Measurements from ENCODE around the gene PRKCE. TPM values are rescaled to one million over a fixed set of nuclear protein-coding genes. Genes with fewer than 3 reads are reported as not detected.

The PRKCE gene
- total RNA-seq, 2 donors from 2014 or later: 7.3 to 20.8 TPM

GRCh38 chr2:45957533-45958227 is 306.2 kb downstream of the PRKCE start:
- no peaks in the 10 kb centered on the region for H3K36me3 ChIP-seq (replicated peaks in 1 of 2; ENCODE audit: insufficient read depth in 1 of 2, low read depth in 2 of 2)
- ATAC-seq (no peak), DNase-seq (no peak)
- H3K27ac ChIP-seq: no peak overlapping the region
- no peak overlapping the region for H3K4me3 ChIP-seq
- H3K4me1 ChIP-seq: peaks cover 39% of the 10 kb centered on the region
- intact Hi-C loops (cut with DNase I): no loop called here
- 92 to 95% methylated on average over 4 of the region's 4 CpGs for WGBS, 2 donors
- no peaks in the 10 kb centered on the region for H3K27me3 ChIP-seq
- no peaks in the 10 kb centered on the region for H3K9me3 ChIP-seq
- TF ChIP-seq POLR2A (IDR thresholded peaks at IDR 0.05) (no peak), CTCF (IDR thresholded peaks at IDR 0.05) (no peak)

GRCh38 chr2:45960057-45960863 is 308.8 kb downstream of the PRKCE start:
- Histone ChIP-seq H3K36me3 (replicated peaks in 1 of 2; ENCODE audit: insufficient read depth in 1 of 2, low read depth in 2 of 2) (no peaks in the 10 kb centered on the region), H3K27me3 (no peaks in the 10 kb centered on the region), H3K27ac (peak overlapping the region in 1 of 4 donors; percentile 45), H3K4me3 (no peak overlapping the region), H3K9me3 (no peaks in the 10 kb centered on the region), H3K4me1 (peaks cover 42% of the 10 kb centered on the region)
- peak; percentile 75 for ATAC-seq
- TF ChIP-seq POLR2A (IDR thresholded peaks at IDR 0.05): no peak
- TF ChIP-seq CTCF (IDR thresholded peaks at IDR 0.05): no peak
- 60 to 64% methylated on average over 8 of the region's 8 CpGs for WGBS, 2 donors
- intact Hi-C loops (cut with DNase I): no loop called here
- peak in 3 of 4 donors; percentile 28 to 43 (median 41) for DNase-seq

GRCh38 chr2:45962177-45962921 is 310.9 kb downstream of the PRKCE start:
- peak; percentile 68 for ATAC-seq
- 8 to 18% methylated on average over 7 of the region's 7 CpGs for WGBS, 2 donors
- no peaks in the 10 kb centered on the region for H3K9me3 ChIP-seq
- no peaks in the 10 kb centered on the region for H3K36me3 ChIP-seq (replicated peaks in 1 of 2; ENCODE audit: insufficient read depth in 1 of 2, low read depth in 2 of 2)
- DNase-seq: peak; percentile 66 to 77 (median 70)
- H3K4me1 ChIP-seq: peaks cover 42% of the 10 kb centered on the region
- intact Hi-C loops (cut with DNase I): no loop called here
- H3K4me3 ChIP-seq: no peak overlapping the region
- H3K27me3 ChIP-seq: no peaks in the 10 kb centered on the region
- no peak for TF ChIP-seq CTCF (IDR thresholded peaks at IDR 0.05)
- TF ChIP-seq POLR2A (IDR thresholded peaks at IDR 0.05): no peak
- peak overlapping the region in 3 of 4 donors; percentile 15 to 63 (median 47) for H3K27ac ChIP-seq

GRCh38 chr2:45963816-45964215 is 312.3 kb downstream of the PRKCE start:
- Histone ChIP-seq H3K4me1 (peaks cover 42% of the 10 kb centered on the region), H3K9me3 (no peaks in the 10 kb centered on the region), H3K27ac (peak overlapping the region in 1 of 4 donors; percentile 32), H3K4me3 (no peak overlapping the region), H3K36me3 (replicated peaks in 1 of 2; ENCODE audit: insufficient read depth in 1 of 2, low read depth in 2 of 2) (no peaks in the 10 kb centered on the region), H3K27me3 (no peaks in the 10 kb centered on the region)
- DNase-seq (no peak), ATAC-seq (no peak)
- WGBS, 2 donors: 72 to 75% methylated on average over 7 of the region's 7 CpGs
- TF ChIP-seq POLR2A (IDR thresholded peaks at IDR 0.05) (no peak), CTCF (IDR thresholded peaks at IDR 0.05) (no peak)
- intact Hi-C loops (cut with DNase I): no loop called here

Data from body of pancreas (tissue), 4 donors.